K562 (cell line): ENCODE results near the gene TEAD4. TPM values are rescaled to one million over a fixed set of nuclear protein-coding genes. Genes with fewer than 3 reads are reported as not detected.

Source experiments
- ATAC-seq: fragments of 200-7000 bp; cut with Tn5 transposase; 3 replicates; pipeline ENCODE4 v1.9.1; 2020; ENCODE audit warnings: moderate library complexity
- BruUV-seq: library from RNA; stranded (reverse); fragments of 400-500 nt; replicated peaks from 2 replicates; lab custom pipeline; 2021; lab: Mats Ljungman, UMichigan
- CTCF ChIA-PET: fragments of 300-600 bp; formaldehyde crosslinking; extraction: SDS; loops from one replicate; lab custom pipeline; 2021; ENCODE audit warnings: low intra/inter-chr PET ratio; lab: Yijun Ruan, JAX
- POLR2A ChIA-PET: fragments of 300-600, 350-650 bp; sonication (Branson Sonifier 250); formaldehyde crosslinking; extraction: SDS; loops from one replicate; lab custom pipeline; 2021; ENCODE audit warnings: antibody characterized with exemption, inconsistent platforms; lab: Yijun Ruan, JAX
- DNase-seq, 4 experiments: peaks; one replicate each; pipeline versions ENCODE4 v3.0.0 to v3.0.0-alpha.2; 2011 to 2018; ENCODE audit warnings: low spot score in 3 of 4, mixed read lengths in 3 of 4; ENCODE audit errors: extremely low read depth in 1 of 4
- FAIRE-seq: peaks from 2 replicates; lab custom pipeline; 2011; peaks lifted over from hg19 to GRCh38; lab: Jason Lieb, UNC
- H2AFZ ChIP-seq: 2 replicates; pipeline ENCODE4 v1.6.0; 2011; ENCODE audit warnings: low read depth, low read length, control low read depth, inconsistent platforms
- H3K27ac ChIP-seq: fragments of 200-600 bp; 3 replicates; pipeline ENCODE4 v1.8.0; 2011; ENCODE audit warnings: low read depth, mild to moderate bottlenecking, control low read depth, inconsistent platforms, low read length, moderate library complexity, mixed read lengths; ENCODE audit errors: extremely low read depth
- H3K27me3 ChIP-seq, 2 experiments: fragments of 300-600 bp in 1 of 2; 2 replicates in 1 of 2; 3 replicates in 1 of 2; pipeline versions ENCODE4 v1.6.0 to v1.8.0; 2011; ENCODE audit warnings: inconsistent platforms in 2 of 2, low read length in 2 of 2, mild to moderate bottlenecking in 1 of 2, mixed read lengths in 1 of 2, moderate library complexity in 1 of 2; ENCODE audit not compliant: control insufficient read depth in 2 of 2, insufficient read depth in 2 of 2
- H3K36me3 ChIP-seq: fragments of 300-600 bp; 3 replicates; pipeline ENCODE4 v1.8.0; 2011; ENCODE audit warnings: mild to moderate bottlenecking, low read length, inconsistent platforms; ENCODE audit not compliant: control insufficient read depth, insufficient read depth
- H3K4me1 ChIP-seq, 2 experiments: fragments of 200-600 bp in 1 of 2; replicated peaks in 1 of 2; 2 replicates in 1 of 2; 3 replicates in 1 of 2; pipeline versions ENCODE4 v1.5.1 to v1.8.0; 2011; ENCODE audit warnings: inconsistent platforms in 2 of 2, low read length in 2 of 2, mild to moderate bottlenecking in 1 of 2, mixed read lengths in 1 of 2, moderate library complexity in 1 of 2; ENCODE audit not compliant: control insufficient read depth in 2 of 2, insufficient read depth in 2 of 2
- H3K4me2 ChIP-seq: 2 replicates; pipeline ENCODE4 v1.6.1; 2011; ENCODE audit warnings: low read length, control low read depth, inconsistent platforms, mixed read lengths; ENCODE audit not compliant: insufficient read depth
- H3K4me3 ChIP-seq: fragments of 200-600 bp; sonication (generic), shearing (Covaris generic); 2 replicates; pipeline ENCODE4 v1.5.1; 2016; ENCODE audit warnings: control low read depth, inconsistent platforms
- H3K79me2 ChIP-seq: fragments of 200-600 bp; 3 replicates; pipeline ENCODE4 v1.8.0; 2011; ENCODE audit warnings: low read length, inconsistent platforms; ENCODE audit not compliant: control insufficient read depth, insufficient read depth
- H3K9ac ChIP-seq, 2 experiments: 2 replicates each; pipeline versions ENCODE4 v1.6.0 to v1.6.1; 2011; ENCODE audit warnings: low read depth in 2 of 2, low read length in 2 of 2, control low read depth in 1 of 2, inconsistent platforms in 1 of 2, mild to moderate bottlenecking in 1 of 2, mixed read lengths in 1 of 2; ENCODE audit not compliant: insufficient read depth in 1 of 2
- H3K9me1 ChIP-seq: one replicate; pipeline ENCODE4 v1.6.0; 2011; ENCODE audit warnings: inconsistent platforms, mild to moderate bottlenecking, low read length, moderate library complexity; ENCODE audit not compliant: control insufficient read depth, insufficient read depth
- H3K9me3 ChIP-seq: replicated peaks from 2 replicates; pipeline ENCODE4 v1.5.1; 2011; ENCODE audit warnings: low read depth, low read length, inconsistent platforms; ENCODE audit not compliant: control insufficient read depth, insufficient read depth
- H4K20me1 ChIP-seq: replicated peaks from 2 replicates; pipeline ENCODE4 v1.6.1; 2011; ENCODE audit warnings: low read length, inconsistent platforms, mixed read lengths; ENCODE audit not compliant: control insufficient read depth, insufficient read depth
- HMGXB4 ChIP-seq: sonication (generic); formaldehyde crosslinking; IDR thresholded peaks from 2 replicates; pipeline ENCODE4 v1.8.1; 2023; ENCODE audit warnings: mild to moderate bottlenecking, missing genetic modification reagents
- RFX1 ChIP-seq: fragments of 450-650 bp; IDR thresholded peaks from 2 replicates; pipeline ENCODE4 v1.6.1; 2016; ENCODE audit warnings: mild to moderate bottlenecking, moderate library complexity
- RHOXF2B ChIP-seq: fragments of 250-450 bp; sonication (Bioruptor Pico); conservative IDR thresholded peaks from 2 replicates; pipeline ENCODE4 v1.5.1; 2021
- SNAPC5 ChIP-seq: fragments of 250-450 bp; sonication (Bioruptor Pico); IDR thresholded peaks from 2 replicates; pipeline ENCODE4 v1.8.0; 2021; ENCODE audit warnings: moderate library complexity, mild to moderate bottlenecking, inconsistent platforms
- TEAD2 ChIP-seq: fragments of 450-650 bp; IDR thresholded peaks from 2 replicates; pipeline ENCODE4 v1.6.1; 2016; ENCODE audit warnings: missing genetic modification characterization, control low read depth, missing compliant biosample characterization
- ZNF778 ChIP-seq: fragments of 450-650 bp; formaldehyde crosslinking; IDR thresholded peaks from 2 replicates; pipeline ENCODE4 v1.4.0; 2020; ENCODE audit warnings: mild to moderate bottlenecking, moderate library complexity
- WGBS: fragments of 100-300 bp; shearing (Covaris generic); methylation state at CpG from one replicate; pipeline ENCODE4 v1.1.6; 2016; ENCODE audit warnings: low coverage, mixed read lengths; ENCODE audit not compliant: insufficient coverage; ENCODE audit errors: missing lambda C conversion rate; 5-methylcytosine and 5-hydroxymethylcytosine counted together
- in situ Hi-C: fragments of 300-500 bp; cut with MboI; formaldehyde crosslinking; loops from 4 replicates; pipeline ENCODE4 v1.15.0; 2018; ENCODE audit warnings: inconsistent platforms, mixed read lengths
- intact Hi-C: fragments of 100-400 bp; cut with micrococcal nuclease; formaldehyde crosslinking; loops from 2 replicates; pipeline ENCODE4 v1.14.2; 2022
- polyA plus RNA-seq, 8 experiments: library from polyadenylated mRNA; depleted of rRNA in 4 of 8; stranded (reverse) in 5 of 8; unstranded in 3 of 8; fragments of >200 nt; fragmentation: Nextera tagmentation in 2 of 8; fragmentation: Illumina TruSeq in 1 of 8; extraction: Ambion mirVana in 2 of 8; extraction: Trizol in 1 of 8; gene quantifications; 2 replicates each; pipeline versions ENCODE4 v1.2.1 to v1.2.3, GENCODE V29; 2011 to 2014; ENCODE audit warnings: inconsistent platforms in 1 of 8, missing spikeins in 1 of 8
- total RNA-seq, 7 experiments: library from RNA; depleted of rRNA in 6 of 7; stranded (reverse); fragments of >200 nt in 6 of 7; fragmentation: Illumina TruSeq in 2 of 7; extraction: Trizol in 2 of 7; gene quantifications; 2 replicates each; pipeline versions ENCODE4 v1.2.1 to v1.2.3, GENCODE V29; 2011 to 2021; ENCODE audit warnings: low replicate concordance in 1 of 7

TEAD4 gene
- total and polyA plus RNA-seq, 9 of the 15 experiments (the other 6 are each of a cell fraction or from before 2014, with no cell fraction given), result 0.82 to 40.0 (median 17.0) TPM

- WGBS, result 82% methylated on average over 5 of the region's 9 CpGs
- in situ Hi-C loops, result no loop called here
- DNase-seq, result no peak
Observed at GRCh38 chr12:3022411-3022810, 63.2 kb downstream of the TEAD4 start.

More at GRCh38 chr12:3022411-3022810, 63.2 kb downstream of the TEAD4 start:
- no peaks in the 10 kb centered on the region for H3K79me2 ChIP-seq
- no peaks in the 10 kb centered on the region; a peak in 1 of 5 replicates for H3K4me1 ChIP-seq
- H3K4me2 ChIP-seq, result no peak overlapping the region
- peaks cover 45% of the 10 kb centered on the region; the same call in 1 of the 3 replicates for H3K36me3 ChIP-seq
- no peaks in the 10 kb centered on the region for H3K9me3 ChIP-seq
- H3K9me1 ChIP-seq, result no peaks in the 10 kb centered on the region
- no peak for ATAC-seq
- intact Hi-C loops, result no loop called here
- FAIRE-seq, result no peak
- H3K27me3 ChIP-seq, result no peaks in the 10 kb centered on the region
- no peak overlapping the region for H3K4me3 ChIP-seq
- no peaks in the 10 kb centered on the region for H4K20me1 ChIP-seq
- H2AFZ ChIP-seq, result no peak overlapping the region
- H3K27ac ChIP-seq, result no peak overlapping the region
- TF ChIP-seq RFX1, result no peak
- no peak for TF ChIP-seq ZNF778 (CRISPR knock-in tag)
- no peak for TF ChIP-seq TEAD2 (tag)
- no peak for TF ChIP-seq HMGXB4 (CRISPR knock-in tag)
- TF ChIP-seq SNAPC5 (CRISPR knock-in tag), result no peak
- no peak for TF ChIP-seq RHOXF2B (CRISPR knock-in tag)
- BruUV-seq, result no TSS peak
- ChIA-PET POLR2A (interaction anchor here (0.9 to 1.2 kb wide), 2 partner anchors 90 to 131 kb away, joined by 3 read pairs; partner anchors contain the start of gene TULP3), CTCF (no interaction called here)
- no peak overlapping the region for H3K9ac ChIP-seq
